Activated CD4-positive, CD25-positive, alpha-beta regulatory T cell treated with anti-CD3 and anti-CD28 coated beads, Interleukin-2, amount 50 U/mL, for 24 hours (primary cell): ENCODE measurements around the gene NPC2.
A peak's percentile ranks its signal among the peaks of the same experiment; 100 is the strongest.

Experiments
- ATAC-seq, 2 donors: fragments of 150-1000 bp; cut with Tn5 transposase; one replicate each; pipeline ENCODE4 v1.10.0; 2021; ENCODE audit warnings: mild to moderate bottlenecking in 1 of 2, moderate library complexity in 1 of 2

The NPC2 gene

DNA sequence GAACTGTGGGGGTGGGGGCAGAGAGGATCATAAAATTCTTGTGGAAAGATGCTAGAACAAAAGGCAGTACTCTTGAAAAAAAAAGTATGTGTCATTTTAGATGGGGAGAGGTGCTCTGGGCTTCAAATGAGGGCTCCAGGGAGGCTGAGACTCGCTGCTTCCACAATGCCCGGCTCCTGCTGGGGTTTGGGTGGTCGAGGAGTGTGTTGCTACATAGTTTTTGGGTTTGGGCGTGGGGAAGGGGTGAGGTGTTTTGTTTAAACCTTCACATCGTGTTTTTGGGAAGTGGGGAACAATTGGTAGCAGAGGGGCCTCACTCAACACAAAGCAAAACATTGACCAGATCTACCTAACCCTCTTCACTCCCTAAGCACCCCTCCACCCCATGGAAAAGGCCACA lies 8.6 kb upstream of the NPC2 start:
- ATAC-seq: no peak

DNA sequence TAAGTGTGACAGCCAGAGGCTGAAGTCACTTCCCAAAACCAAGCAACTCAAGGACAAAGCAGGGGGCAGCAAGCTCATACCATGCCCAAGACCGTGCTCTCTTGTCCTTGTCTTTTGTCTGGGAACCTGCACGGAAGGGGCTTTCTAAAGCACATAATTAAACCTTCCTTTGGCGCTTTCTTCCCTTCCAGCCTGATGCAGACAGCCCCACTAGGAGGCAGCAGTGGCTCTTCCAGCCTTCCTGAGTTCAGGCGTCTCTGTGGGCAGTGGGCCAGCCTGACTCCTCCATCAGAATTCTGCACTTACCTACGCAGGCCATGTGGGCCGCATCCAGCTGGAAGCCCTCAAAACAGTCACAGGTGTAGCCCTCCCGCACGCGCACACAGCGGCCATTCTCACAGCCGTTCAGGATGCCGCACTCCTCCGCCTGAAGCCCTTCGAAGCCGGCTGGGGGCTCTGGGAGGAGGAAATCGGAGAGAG lies 8.1 kb upstream of the NPC2 start:
- no peak for ATAC-seq

DNA sequence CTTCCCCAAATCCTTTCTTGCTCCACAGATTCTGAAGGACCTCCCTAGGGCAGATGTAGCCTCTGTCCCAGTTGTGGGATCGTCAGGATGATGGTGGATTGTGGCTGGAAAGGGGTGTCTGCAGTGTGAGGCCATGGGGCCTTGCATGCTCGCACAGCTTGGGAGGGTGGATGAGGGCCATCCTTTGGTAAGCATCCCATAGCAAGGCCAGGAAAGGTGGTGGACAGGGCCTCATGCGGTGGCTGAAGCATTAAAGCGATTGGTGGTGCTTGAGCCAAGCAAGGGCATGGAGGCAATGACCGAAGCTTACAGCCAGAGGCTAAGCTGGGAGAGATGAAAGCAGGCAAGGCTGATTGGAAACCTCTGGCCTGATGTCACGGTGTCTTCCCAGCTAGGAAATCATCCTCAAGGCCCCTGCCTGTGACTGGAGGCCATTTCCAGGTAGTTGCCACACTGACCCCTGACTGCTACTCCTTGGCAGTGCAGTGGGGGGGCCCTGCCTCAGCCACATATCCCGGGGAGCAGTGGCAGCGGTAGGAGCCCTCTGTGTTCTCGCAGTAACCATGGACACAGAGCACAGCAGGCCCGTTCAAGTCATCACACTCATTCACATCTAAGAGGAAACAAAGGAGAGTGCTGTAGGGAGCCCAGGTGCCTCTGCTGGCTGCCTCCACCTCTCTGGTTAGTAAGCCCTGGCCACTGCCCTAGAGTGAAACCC lies 7.5 kb upstream of the NPC2 start:
- no peak for ATAC-seq

DNA sequence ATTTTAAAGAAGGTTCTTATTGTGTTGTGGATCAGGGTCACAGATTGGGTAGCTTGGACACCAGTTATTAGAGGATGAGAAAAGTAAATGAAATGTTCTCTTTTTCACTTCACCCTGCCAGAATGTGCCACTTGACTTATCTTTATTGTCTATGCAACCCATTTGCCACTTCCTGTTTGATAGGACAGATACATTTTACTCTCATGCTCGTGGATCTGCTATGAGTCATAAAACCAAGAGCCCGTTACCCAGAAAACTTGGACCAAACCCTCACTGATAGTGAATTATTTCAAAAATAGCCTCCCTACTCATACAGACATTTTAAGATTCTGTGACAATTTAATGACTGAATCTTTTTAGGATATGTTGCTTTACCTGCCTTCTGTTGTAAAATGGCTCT lies 2.3 kb upstream of the NPC2 start:
- no peak for ATAC-seq

DNA sequence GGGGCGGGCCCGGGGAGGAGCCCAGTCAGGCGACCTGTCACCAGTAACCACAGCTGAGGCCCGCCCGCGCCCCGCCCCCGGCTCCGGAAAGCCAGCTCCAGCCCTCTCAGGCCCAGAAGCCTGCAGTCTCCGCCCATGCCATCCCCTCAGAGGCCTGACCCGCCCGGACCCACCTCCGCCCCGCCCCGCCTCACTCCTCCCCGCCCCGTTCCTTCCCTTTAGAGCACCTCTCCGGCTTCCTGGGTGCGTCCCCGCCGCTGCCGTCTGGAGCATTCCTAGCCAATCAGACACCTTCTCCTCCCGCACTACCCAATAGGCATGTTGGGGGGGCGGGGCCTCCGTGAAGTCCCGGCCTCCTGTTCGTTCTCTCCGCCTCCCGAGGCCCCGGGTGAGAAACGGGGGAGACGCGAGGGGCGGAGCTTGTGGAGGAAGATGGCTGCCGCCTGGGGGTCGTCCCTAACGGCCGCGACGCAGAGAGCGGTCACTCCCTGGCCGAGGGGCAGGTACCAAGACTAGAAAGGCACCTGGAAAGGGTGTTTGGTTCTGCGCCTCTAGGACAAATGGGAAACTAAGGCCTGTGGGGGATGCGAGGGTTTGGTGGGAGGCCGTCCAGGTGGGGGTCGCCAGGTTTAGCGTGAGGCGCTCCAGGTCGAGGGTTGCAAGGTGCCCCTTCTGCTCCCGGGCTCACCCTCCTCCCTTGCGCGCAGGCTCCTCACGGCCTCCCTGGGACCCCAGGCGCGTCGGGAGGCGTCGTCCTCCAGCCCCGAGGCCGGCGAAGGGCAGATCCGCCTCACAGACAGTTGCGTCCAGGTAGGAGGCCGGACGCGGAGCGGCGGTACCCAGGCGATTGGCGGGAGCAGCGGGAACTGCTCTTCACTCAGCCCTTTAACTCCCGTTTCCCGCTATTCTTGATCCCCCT lies 497 bp upstream of the NPC2 start, which contains the start of gene ISCA2:
ISCA2 (plus strand) TSS at position 423 of the 919 bp plus-strand sequence; CDS start at position 433, 10 bp downstream.
- peak; percentile 94 to 95 for ATAC-seq

DNA sequence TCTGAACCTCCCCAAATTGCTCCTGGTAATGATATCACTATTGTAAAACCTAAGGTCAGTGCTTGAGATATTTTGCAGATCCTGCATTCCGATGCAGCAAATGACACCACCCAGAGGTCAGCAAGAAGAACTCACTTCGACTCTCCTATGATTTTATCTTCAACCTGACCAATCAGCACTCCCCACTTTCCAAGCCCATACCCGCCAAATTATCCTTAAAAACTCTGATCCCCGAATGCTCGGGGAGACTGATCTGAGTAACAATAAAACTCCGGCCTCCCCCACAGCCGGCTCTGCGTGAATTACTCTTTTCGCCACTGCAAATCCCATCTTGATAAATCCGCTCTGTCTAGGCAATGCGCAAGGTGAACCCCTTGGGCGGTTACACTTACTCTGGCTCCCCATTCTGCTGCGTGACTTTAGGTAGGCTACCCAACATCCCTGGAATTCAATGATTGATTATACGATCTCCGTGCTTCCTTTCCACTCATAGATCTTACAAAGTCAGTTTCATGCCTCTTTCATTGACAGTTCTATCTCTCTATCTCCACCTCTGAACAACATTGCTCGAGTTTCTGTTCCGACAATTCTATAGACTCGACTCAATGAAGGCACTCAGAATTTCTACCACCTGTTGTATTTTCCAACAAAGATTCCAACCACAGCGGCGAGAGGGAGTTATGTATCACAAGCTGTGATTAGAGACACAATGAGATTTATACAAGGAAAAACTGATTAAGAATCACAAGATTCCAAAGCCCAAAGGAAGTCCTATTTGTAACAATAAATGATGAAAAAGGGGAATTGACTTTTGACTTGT lies 939 bp downstream of the NPC2 start:
- no peak for ATAC-seq

DNA sequence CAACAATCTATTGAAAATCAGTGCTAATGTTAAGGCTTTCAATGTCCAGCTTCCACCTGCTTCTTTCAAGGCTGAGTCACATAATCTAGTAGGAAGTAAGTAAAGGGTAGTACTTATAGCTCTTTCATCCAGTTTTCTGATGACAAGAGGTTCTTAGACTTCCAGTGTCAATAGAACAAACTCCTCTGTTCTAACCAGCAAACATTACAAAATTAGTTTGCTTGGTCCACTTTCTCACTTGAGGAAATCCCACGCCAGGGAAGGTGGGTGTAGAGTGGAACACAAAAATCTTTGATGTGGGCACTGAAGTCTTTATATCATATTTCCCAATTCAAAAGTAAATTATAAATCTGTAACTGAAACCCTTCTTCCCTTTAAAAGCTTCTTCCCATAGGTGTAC lies 2.6 kb downstream of the NPC2 start:
- no peak for ATAC-seq

DNA sequence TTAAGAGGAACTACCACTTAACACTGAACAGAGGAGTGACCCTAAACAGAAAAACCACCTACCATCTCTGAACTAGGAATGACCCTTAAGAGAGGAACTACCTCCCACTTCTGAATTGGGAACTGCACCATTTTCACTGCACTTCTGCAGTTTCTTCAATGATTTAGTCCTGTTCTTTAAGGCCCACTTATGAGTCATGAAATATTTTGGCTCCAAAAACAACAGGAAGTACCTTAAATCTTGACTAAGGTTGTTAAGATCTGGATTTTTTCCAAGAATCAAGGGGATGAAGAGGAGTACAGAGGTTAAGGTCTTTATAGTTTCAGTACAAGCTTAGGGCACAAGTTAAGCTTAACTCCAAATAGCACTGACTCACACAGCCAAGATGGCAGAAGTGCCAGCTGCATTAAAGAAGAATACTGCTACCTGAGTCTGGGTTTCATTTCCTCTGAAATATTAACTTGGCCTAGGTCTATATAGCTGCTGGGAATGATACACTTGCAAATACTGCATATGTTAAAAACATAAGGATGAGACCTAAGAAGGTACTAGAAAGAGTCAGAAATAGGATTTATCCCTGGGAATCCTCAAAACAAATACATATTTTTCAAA lies 4.2 kb downstream of the NPC2 start:
- no peak for ATAC-seq

DNA sequence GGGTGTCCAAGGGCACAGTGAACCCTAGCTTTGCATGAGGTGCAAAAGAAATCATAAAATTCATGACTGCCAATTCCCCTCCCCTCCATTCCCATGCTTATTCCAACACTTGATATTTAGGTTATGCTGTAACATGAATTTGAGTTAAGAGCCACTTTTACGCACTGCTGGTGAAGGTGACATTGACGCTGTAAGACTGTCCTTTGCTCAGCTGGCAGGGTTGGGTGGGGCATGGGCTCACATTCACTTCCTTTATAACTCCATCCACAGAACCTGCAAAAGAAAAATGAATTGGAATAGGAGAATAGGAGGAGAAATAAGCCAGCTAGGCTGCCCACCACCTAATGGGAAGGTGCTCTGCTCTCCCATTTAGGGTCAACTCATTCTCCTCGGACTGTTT lies 6.9 kb downstream of the NPC2 start:
- ATAC-seq: no peak

DNA sequence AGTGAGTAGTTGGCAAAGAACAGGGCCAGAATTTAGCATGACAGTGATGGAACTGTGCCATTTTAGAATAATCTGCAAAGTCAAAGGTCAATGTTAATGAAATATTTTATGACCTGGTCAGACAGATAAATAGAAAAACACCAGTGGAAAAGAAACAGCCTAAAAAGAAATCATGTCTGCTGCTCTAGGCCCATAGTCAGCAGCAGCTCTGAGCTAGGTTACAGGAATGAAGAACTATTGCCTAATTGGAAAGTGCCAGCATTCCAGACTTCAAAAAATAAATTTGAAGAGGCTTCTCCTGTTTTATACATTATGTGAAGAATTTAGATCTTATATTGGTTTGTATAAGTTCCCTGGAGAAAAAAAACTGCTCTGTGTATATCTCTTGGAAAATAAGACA lies 9.8 kb downstream of the NPC2 start:
- no peak for ATAC-seq

DNA sequence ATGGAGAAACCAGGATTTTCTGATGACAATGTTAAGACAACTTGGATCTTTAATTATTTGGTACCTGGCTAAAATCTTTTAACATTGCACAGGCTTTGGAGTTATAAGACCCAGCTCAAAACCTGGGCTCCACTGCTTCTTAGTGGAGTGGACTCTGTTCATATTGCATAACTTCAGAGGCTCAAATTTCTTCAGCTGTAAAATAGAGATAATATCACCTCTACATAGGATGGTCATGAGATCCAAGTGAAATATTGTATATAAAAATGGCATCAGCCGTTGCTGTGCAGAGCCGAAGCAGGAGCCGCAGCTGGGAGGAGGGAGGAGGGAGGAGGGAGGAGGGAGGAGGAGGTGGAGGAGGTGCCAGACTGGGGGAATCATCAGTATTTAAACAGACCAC lies 10.5 kb downstream of the NPC2 start:
- no peak for ATAC-seq

DNA sequence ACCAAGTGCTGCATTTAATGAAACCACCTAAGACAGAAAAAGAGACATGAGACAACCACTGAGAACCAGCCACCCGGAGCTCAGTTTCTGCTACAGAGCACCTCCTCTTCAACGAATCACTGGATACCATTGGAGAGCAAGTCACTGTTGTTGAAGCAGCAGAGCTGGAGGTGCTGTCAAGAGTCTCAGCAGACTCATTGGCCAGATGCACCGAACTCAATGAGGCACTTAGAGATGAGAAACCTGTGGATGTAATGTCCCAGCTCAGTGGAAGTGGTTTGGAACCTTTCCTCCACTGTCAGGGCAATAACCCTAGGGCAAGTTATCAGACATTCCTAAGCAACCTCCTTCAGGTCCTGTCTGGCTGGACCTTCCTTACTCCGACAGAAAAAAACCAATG lies 13.1 kb downstream of the NPC2 start:
- no peak for ATAC-seq

DNA sequence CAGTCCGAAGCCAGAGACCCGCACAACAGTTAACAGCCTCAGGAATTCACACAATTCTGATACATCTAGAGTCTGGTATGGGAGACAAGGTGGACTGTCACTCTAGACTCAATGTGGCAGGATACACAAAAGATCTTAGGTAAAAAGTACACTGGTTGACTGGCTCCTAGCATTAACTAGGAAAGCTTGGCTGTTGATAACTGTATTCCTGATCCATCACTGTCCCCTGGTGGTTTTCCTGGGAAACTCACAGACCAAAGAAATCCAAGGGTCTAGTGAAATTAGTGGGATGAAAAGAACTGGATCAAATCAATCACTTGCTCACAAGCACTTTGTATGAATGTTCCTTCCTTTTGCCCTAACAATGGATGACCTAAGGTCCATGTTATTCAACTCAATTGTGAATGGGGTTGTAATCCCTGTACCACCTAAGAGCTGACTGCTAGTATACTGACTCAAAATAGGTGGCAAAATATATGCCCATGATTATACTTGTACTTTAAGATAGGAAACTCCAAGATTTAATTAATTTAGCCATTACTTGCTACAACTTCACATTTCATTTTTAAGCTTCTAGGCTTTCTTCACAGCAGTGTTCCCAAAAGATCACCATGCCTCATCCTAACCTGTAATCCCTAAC lies 14.0 kb downstream of the NPC2 start:
- no peak for ATAC-seq

DNA sequence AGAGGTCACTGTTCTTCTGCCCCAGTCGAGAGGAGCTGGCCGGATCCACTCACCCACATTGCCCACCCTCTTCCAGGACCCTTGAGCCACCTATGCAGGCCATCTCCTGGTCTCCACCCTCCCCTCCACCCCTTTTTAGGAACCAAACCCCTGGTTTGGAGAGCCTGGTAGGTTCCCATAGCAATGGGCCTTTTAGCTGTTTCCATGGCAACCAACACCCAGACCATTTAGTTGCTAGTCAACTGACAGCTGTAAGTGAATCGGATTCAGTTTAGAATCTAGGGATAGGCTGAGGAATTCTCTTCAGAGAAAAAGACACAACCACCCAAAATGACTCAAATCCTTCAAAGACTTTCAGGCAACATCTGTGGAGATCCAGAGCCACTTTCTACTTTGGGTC lies 16.5 kb downstream of the NPC2 start:
- no peak for ATAC-seq

DNA sequence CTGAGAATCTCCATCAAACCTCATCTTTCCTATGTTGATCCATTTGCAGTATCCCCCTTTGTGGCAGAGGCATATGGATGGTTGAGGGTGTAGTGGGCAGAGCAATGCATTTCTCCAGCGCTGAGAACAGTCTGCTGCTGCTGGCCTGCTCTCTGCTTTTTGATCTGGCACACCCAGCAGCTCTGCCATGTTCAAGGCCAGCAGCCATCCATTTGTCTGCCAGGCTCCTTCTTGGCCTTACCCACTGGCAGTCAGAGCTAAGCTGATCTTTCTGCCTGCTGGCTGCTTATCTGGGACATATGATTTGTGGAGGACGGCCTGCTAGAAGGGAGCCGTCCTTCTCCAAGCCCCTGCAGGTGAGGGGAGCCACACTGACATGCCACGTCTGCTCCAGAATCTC lies 17.0 kb downstream of the NPC2 start:
- ATAC-seq: no peak

DNA sequence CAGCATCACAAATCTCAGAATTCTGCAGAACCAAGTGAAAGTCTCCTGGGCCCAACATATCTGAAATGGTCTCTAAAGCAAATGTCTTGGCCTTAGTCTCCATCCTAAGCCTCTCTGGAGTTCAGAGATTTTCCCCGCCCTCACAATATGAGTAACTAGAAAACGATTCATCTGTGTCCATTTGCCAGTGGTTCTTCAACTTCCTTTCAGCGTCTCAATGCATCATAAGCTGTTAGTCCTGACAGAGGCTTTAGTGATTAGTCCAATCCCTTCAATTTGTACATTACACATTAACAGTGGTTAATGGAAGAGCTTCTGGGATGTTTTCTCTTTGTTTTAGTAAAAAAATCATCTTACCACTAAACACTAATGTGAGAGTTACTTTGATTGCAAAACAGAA lies 17.4 kb downstream of the NPC2 start:
- no peak for ATAC-seq

DNA sequence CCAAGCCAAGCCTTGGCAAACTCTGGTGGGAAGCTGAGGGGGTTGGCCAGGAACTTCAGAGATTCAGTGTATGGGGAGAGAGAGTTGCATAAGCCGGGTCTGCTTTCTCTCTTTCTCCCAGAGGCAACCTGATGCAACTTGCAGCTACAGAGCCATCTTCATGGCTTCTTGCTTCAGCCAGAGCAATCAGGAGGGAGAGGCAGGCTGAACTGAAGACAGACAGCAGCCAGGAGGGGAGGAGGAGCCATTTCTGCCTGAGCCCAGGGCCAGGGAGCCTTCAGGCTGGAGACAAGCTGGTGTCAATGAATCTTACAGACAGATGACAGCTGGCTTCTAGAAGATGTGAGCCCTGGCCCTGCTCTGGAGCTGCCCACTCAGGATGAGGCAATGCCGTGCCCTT lies 18.7 kb downstream of the NPC2 start:
- ATAC-seq: no peak

DNA sequence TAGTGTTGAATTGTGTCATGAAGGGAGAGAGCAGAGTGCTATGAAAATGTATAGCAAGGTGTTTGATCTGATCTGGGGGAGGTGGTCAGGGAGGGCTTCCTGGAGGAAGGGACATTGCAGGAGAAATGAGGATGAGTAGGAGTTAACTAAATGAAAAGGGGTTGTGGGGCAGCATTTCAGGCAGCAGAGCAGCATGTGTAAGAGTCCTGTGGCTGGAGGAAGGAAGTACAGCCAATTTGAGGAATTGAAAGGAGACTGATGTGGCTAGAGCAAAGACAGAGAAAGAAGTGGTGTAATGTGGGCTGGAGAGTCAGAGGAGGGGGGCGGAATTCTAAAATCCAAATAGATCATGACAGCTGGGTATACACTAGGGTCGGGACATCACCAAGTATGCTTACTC lies 20.5 kb downstream of the NPC2 start:
- ATAC-seq: no peak

DNA sequence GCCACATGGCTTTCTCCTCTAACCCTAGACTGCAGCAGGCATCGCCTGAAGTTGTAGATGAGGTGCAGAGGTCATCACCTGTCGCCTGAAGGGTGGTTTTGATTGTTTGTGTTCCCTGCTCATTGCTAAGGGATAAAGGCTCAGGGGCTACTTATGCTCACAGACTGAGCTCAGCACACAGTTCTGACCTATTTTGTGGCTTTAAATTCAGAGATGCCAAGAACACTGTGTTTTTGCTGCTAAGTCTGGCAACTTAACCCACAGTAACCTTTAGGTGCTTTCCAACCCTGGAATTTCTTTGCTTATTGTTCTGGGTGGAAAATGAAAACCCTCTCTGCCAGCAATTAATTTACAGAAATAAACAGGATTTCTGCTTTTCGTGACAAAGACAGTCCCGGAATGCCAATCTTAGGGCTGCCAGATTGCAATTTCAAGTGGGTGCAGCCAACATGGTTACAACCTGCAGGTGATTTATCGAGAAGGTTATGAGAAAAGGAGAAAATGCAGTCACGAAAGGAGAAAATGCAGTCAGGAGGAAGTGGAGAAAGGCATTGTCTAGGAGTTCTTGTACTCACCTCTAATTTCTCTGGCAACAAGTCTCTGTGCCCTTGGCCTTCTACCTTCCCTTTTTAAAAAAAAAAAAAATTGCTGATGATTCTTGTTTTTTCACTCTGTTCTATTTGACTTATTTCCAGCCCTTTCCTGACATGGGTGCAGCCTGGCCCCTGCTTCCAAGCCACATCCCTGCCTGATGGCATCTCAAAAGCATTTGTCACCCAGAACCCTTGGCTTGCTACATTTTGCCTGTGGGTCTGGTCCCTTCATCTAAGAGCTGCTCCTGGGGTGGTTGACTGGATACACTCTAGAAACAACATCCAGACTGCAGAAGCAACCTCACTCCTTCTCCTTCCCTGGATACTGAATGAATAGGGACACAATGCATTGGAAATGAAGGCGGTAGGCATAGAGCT lies 23.3 kb downstream of the NPC2 start:
- no peak for ATAC-seq

DNA sequence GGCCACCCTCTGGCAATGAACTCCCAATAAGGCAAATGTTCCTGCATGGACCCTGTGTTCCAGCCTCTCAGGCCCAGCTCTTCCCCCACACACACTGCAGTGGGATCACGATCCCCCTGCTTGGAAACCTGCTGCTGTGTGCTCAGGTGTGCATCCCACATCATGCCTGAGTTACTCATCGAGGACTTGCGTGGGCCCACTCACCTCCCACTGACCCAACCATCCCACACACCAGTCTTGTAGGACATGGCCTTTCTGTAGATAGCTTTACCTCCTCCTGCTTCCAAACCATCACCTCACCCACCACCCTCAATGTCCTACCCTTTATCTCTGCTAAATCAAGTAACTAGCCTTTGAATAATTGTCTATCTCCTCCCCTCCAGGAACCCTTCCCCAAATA lies 24.6 kb downstream of the NPC2 start:
- no peak for ATAC-seq

DNA sequence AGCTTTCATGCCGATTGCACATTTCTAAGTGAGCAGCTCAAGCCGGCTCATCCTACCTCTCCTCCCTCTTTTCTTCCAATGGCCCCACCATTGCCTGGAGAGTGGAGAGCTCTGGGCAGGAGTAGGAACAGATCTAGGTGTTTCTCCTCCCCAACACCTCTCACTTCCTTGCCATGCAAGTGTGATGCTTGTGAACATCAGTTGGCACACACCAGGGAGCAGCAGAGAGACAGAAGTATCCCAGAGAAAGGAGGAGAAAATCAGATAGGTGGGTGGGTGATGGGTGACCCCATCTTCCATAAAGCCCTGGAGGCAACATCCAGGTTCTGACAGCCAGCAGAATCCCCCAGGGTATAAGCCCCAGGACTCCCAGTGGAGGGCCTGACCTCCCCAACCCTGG lies 27.8 kb downstream of the NPC2 start:
- ATAC-seq: no peak
